Karpas-422 (cell line): ENCODE measurements around the gene EYA4. TPM values are rescaled to one million over a fixed set of nuclear protein-coding genes. Genes with fewer than 3 reads are reported as not detected.

Experiments used
- DNase-seq: peaks from one replicate; pipeline ENCODE4 v3.0.0-alpha.2; 2015
- H2AFZ ChIP-seq: fragments of 200-600 bp; sonication (generic); 2 replicates; pipeline ENCODE4 v1.6.1; 2014; ENCODE audit warnings: antibody characterized with exemption, low read length, mixed read lengths
- H3K27ac ChIP-seq: fragments of 200-600 bp; sonication (generic); 2 replicates; pipeline ENCODE4 v1.5.1; 2014; ENCODE audit warnings: mild to moderate bottlenecking, low read length, moderate library complexity
- H3K27me3 ChIP-seq: fragments of 200-600 bp; sonication (generic); 2 replicates; pipeline ENCODE4 v1.6.1; 2014; ENCODE audit warnings: low read length, mixed read lengths
- H3K36me3 ChIP-seq: fragments of 200-600 bp; sonication (generic); 2 replicates; pipeline ENCODE4 v1.6.1; 2014; ENCODE audit warnings: low read length, mixed read lengths; ENCODE audit not compliant: insufficient read depth
- H3K4me1 ChIP-seq: fragments of 200-600 bp; sonication (generic); 2 replicates; pipeline ENCODE4 v1.6.1; 2014; ENCODE audit warnings: mild to moderate bottlenecking, low read length, mixed read lengths
- H3K4me2 ChIP-seq: fragments of 200-600 bp; sonication (generic); 2 replicates; pipeline ENCODE4 v1.6.1; 2014; ENCODE audit warnings: low read length, low read depth, mild to moderate bottlenecking; ENCODE audit not compliant: poor library complexity, severe bottlenecking
- H3K4me3 ChIP-seq: fragments of 200-600 bp; sonication (generic); 2 replicates; pipeline ENCODE4 v1.5.1; 2014; ENCODE audit warnings: mild to moderate bottlenecking, antibody characterized with exemption, low read length, mixed read lengths
- H3K79me2 ChIP-seq: fragments of 200-600 bp; sonication (generic); 2 replicates; pipeline ENCODE4 v1.6.1; 2014; ENCODE audit warnings: mild to moderate bottlenecking, low read length, mixed read lengths
- H3K9ac ChIP-seq: fragments of 200-600 bp; sonication (generic); 2 replicates; pipeline ENCODE4 v1.6.0; 2014; ENCODE audit warnings: low read length
- H3K9me2 ChIP-seq: fragments of 200-600 bp; sonication (generic), shearing (Covaris generic); replicated peaks from 2 replicates; pipeline ENCODE4 v1.6.0; 2014; ENCODE audit warnings: mild to moderate bottlenecking, low read length, moderate library complexity; ENCODE audit not compliant: insufficient read depth
- H3K9me3 ChIP-seq: fragments of 300-700, 200-600 bp; sonication (generic); 2 replicates; pipeline ENCODE4 v1.6.1; 2014; ENCODE audit warnings: low read length, mixed read lengths
- H4K20me1 ChIP-seq: fragments of 200-600 bp; sonication (generic); 2 replicates; pipeline ENCODE4 v1.6.1; 2014; ENCODE audit warnings: mild to moderate bottlenecking, antibody characterized with exemption, low read length, low read depth; ENCODE audit not compliant: insufficient read depth
- total RNA-seq: library from RNA; depleted of rRNA; stranded (reverse); fragments of >200 nt; shearing (Covaris generic); gene quantifications from 2 replicates; pipeline ENCODE4 v1.2.3, GENCODE V29; 2014; ENCODE audit warnings: low replicate concordance

The EYA4 gene
- total RNA-seq, 1 experiment from 2014 or later = not detected

- H3K4me3 ChIP-seq = no peak overlapping the region
- no peaks in the 10 kb centered on the region for H4K20me1 ChIP-seq
- no peaks in the 10 kb centered on the region for H3K79me2 ChIP-seq
- 0 out of 2 replicates have a peak, but pooled peaks cover 4% of the 10 kb centered on the region for H3K9me3 ChIP-seq
- no peak overlapping the region for H2AFZ ChIP-seq
- no peaks in the 10 kb centered on the region for H3K36me3 ChIP-seq
- no peak overlapping the region for H3K9ac ChIP-seq
- H3K4me1 ChIP-seq = no peaks in the 10 kb centered on the region
- H3K9me2 ChIP-seq = no peaks in the 10 kb centered on the region
- no peak overlapping the region for H3K27ac ChIP-seq
- DNase-seq = no peak
- H3K4me2 ChIP-seq = no peak overlapping the region
- H3K27me3 ChIP-seq = no peaks in the 10 kb centered on the region
Observed at GRCh38 chr6:133207754-133208153, 33.4 kb upstream of the EYA4 start.

- Histone ChIP-seq H3K27me3 (no peaks in the 10 kb centered on the region), H3K9me2 (no peaks in the 10 kb centered on the region), H3K4me1 (no peaks in the 10 kb centered on the region), H3K79me2 (no peaks in the 10 kb centered on the region), H3K36me3 (no peaks in the 10 kb centered on the region), H3K4me2 (no peak overlapping the region), H3K9ac (no peak overlapping the region), H2AFZ (no peak overlapping the region), H3K4me3 (no peak overlapping the region), H3K27ac (no peak overlapping the region), H4K20me1 (no peaks in the 10 kb centered on the region), H3K9me3 (0 out of 2 replicates have a peak, but pooled peaks cover 4% of the 10 kb centered on the region)
- DNase-seq = no peak
Observed at GRCh38 chr6:133208183-133208755, 32.9 kb upstream of the EYA4 start.

- H3K4me2 ChIP-seq = no peak overlapping the region
- no peaks in the 10 kb centered on the region for H3K36me3 ChIP-seq
- 0 out of 2 replicates have a peak, but pooled peaks cover 4% of the 10 kb centered on the region for H3K9me3 ChIP-seq
- H3K27ac ChIP-seq = no peak overlapping the region
- no peaks in the 10 kb centered on the region for H3K79me2 ChIP-seq
- H3K4me1 ChIP-seq = no peaks in the 10 kb centered on the region
- H3K9ac ChIP-seq = no peak overlapping the region
- no peaks in the 10 kb centered on the region for H3K9me2 ChIP-seq
- H3K4me3 ChIP-seq = no peak overlapping the region
- no peak overlapping the region for H2AFZ ChIP-seq
- H3K27me3 ChIP-seq = no peaks in the 10 kb centered on the region
- DNase-seq = no peak
- H4K20me1 ChIP-seq = no peaks in the 10 kb centered on the region
Observed at GRCh38 chr6:133214267-133214666, 26.9 kb upstream of the EYA4 start.

DNA sequence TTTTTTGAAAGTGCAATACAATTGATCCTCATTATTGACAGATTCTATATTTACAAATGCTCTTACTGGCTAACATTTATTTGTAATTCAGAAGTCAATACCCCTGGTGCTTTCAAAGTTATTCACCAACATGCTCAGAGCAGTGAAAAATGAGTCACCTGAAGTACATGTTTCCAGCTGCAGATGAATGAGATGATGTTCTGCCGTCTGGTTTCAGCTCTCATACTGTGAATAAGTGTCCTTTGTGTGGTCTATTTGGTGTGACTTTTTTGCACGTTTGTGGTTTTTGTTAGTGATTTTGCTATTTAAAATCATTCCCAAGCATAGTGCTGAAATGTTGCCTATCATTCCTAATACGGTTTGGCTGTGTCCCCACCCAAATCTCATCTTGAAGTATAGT lies 22.3 kb upstream of the EYA4 start:
- no peaks in the 10 kb centered on the region for H3K79me2 ChIP-seq
- no peak overlapping the region for H3K27ac ChIP-seq
- no peak for DNase-seq
- no peak overlapping the region for H3K4me2 ChIP-seq
- no peaks in the 10 kb centered on the region for H3K9me2 ChIP-seq
- H3K4me1 ChIP-seq = no peaks in the 10 kb centered on the region
- H4K20me1 ChIP-seq = no peaks in the 10 kb centered on the region
- H3K4me3 ChIP-seq = no peak overlapping the region
- H3K9me3 ChIP-seq = no peaks in the 10 kb centered on the region
- no peaks in the 10 kb centered on the region for H3K27me3 ChIP-seq
- H3K9ac ChIP-seq = no peak overlapping the region
- H2AFZ ChIP-seq = no peak overlapping the region
- H3K36me3 ChIP-seq = no peaks in the 10 kb centered on the region

DNA sequence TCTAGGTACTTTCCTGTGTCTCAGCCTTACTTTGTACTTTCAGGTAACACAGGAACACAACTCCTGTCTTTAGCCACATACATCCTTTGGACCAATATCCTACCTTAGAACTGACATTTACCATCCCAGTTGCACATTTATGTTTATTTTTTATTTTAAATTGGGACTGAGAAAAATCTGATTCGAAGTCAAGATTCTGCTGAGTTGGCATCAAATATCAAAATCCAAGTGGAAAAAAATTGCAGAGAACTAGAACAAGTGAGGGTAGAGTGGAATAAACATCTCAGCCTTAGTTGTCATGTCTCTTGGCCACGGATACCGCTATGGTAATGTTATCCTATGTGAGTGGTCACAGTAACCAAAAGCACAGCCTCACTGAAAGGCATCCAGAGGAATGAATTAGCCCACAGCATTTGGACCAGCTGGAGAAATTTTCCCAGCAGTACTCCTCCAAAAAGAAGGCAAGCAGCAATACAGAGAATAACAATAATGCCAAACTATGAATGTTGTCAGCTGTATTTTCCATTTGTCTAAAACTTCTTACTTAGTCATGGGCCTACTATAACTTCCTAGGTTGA lies 17.6 kb upstream of the EYA4 start:
- no peaks in the 10 kb centered on the region for H3K79me2 ChIP-seq
- H2AFZ ChIP-seq = no peak overlapping the region
- no peak overlapping the region for H3K9ac ChIP-seq
- no peaks in the 10 kb centered on the region for H3K4me1 ChIP-seq
- no peak for DNase-seq
- no peaks in the 10 kb centered on the region for H3K27me3 ChIP-seq
- H3K4me2 ChIP-seq = no peak overlapping the region
- H3K4me3 ChIP-seq = no peak overlapping the region
- H3K9me2 ChIP-seq = no peaks in the 10 kb centered on the region
- H3K9me3 ChIP-seq = no peaks in the 10 kb centered on the region
- H4K20me1 ChIP-seq = no peaks in the 10 kb centered on the region
- H3K27ac ChIP-seq = no peak overlapping the region
- no peaks in the 10 kb centered on the region for H3K36me3 ChIP-seq

DNA sequence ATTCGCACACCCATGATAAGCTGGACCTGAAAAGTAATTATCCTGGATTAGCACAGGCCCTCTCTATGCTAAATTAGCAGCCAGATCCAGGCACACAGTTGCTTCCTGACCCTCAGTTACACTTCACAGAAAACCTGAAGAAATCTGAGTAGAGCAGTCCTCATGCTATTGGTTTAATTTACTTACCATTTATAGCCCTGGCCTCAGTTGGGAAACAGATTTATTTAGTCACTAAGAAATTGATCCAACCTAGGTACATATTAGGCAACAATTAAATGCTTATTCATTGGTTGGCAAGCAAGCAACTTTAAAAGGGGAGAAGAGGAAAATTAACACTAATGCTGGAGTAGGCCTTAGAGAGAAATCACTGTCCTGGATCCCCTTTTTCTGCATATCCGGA lies 15.6 kb upstream of the EYA4 start:
- Histone ChIP-seq H2AFZ (no peak overlapping the region), H3K36me3 (no peaks in the 10 kb centered on the region), H3K4me2 (no peak overlapping the region), H3K9me3 (no peaks in the 10 kb centered on the region), H3K27ac (no peak overlapping the region), H3K79me2 (no peaks in the 10 kb centered on the region), H3K9ac (no peak overlapping the region), H3K9me2 (no peaks in the 10 kb centered on the region), H3K4me3 (no peak overlapping the region), H4K20me1 (no peaks in the 10 kb centered on the region), H3K27me3 (no peaks in the 10 kb centered on the region), H3K4me1 (no peaks in the 10 kb centered on the region)
- DNase-seq = no peak

- Histone ChIP-seq H3K9me3 (no peaks in the 10 kb centered on the region), H3K4me1 (no peaks in the 10 kb centered on the region), H3K27me3 (no peaks in the 10 kb centered on the region), H3K4me3 (no peak overlapping the region), H3K9me2 (no peaks in the 10 kb centered on the region), H3K4me2 (no peak overlapping the region), H3K9ac (no peak overlapping the region), H4K20me1 (no peaks in the 10 kb centered on the region), H3K79me2 (no peaks in the 10 kb centered on the region), H2AFZ (no peak overlapping the region), H3K36me3 (no peaks in the 10 kb centered on the region), H3K27ac (no peak overlapping the region)
- no peak for DNase-seq
Observed at GRCh38 chr6:133227344-133227743, 13.8 kb upstream of the EYA4 start.

DNA sequence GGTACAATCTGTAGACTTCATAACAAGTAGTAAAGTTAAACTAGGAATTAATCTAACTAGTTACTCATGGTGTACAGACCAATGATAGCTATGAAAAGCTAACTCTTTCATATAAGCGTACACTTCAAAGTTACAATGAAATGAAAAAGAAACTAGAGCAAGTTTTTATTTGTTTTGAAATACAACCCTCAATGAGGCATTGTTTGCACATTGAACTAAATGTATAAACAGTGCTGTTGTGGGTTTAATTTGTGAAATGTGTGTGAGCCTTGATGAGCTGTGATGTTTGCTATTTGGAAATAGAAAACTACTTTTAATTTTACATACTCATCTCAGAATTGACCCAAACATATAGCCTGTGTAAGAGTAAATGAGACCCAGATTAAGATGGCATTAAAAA lies 11.1 kb upstream of the EYA4 start:
- H3K4me1 ChIP-seq = no peaks in the 10 kb centered on the region
- no peak overlapping the region for H3K27ac ChIP-seq
- H3K9me3 ChIP-seq = no peaks in the 10 kb centered on the region
- H3K27me3 ChIP-seq = no peaks in the 10 kb centered on the region
- no peaks in the 10 kb centered on the region for H4K20me1 ChIP-seq
- H3K9me2 ChIP-seq = no peaks in the 10 kb centered on the region
- no peak overlapping the region for H2AFZ ChIP-seq
- DNase-seq = no peak
- H3K36me3 ChIP-seq = no peaks in the 10 kb centered on the region
- H3K9ac ChIP-seq = no peak overlapping the region
- no peaks in the 10 kb centered on the region for H3K79me2 ChIP-seq
- no peak overlapping the region for H3K4me3 ChIP-seq
- H3K4me2 ChIP-seq = no peak overlapping the region
